Epithelial cell of proximal tubule (primary cell): ENCODE results near the gene ACER1. TPM values are rescaled to one million over a fixed set of nuclear protein-coding genes. Genes with fewer than 3 reads are reported as not detected.

Experiments used
- DNase-seq: peaks from one replicate; pipeline ENCODE4 v3.0.0-alpha.2; 2011; ENCODE audit warnings: low read depth
- H3K4me3 ChIP-seq: 2 replicates; pipeline ENCODE4 v1.5.1; 2011; ENCODE audit warnings: low read depth, mild to moderate bottlenecking, low read length
- total RNA-seq: library from RNA; depleted of rRNA; stranded (reverse); fragments of >200 nt; gene quantifications from 2 replicates; pipeline ENCODE4 v1.2.3, GENCODE V29; 2015
- TF ChIP-seq, protein P1 (sequence below): conservative IDR thresholded peaks from 2 replicates; pipeline ENCODE4 v1.5.1; 2012; ENCODE audit warnings: low read depth, mild to moderate bottlenecking, low read length

The ACER1 gene
- total RNA-seq, 1 donor from 2014 or later, result not detected

DNA sequence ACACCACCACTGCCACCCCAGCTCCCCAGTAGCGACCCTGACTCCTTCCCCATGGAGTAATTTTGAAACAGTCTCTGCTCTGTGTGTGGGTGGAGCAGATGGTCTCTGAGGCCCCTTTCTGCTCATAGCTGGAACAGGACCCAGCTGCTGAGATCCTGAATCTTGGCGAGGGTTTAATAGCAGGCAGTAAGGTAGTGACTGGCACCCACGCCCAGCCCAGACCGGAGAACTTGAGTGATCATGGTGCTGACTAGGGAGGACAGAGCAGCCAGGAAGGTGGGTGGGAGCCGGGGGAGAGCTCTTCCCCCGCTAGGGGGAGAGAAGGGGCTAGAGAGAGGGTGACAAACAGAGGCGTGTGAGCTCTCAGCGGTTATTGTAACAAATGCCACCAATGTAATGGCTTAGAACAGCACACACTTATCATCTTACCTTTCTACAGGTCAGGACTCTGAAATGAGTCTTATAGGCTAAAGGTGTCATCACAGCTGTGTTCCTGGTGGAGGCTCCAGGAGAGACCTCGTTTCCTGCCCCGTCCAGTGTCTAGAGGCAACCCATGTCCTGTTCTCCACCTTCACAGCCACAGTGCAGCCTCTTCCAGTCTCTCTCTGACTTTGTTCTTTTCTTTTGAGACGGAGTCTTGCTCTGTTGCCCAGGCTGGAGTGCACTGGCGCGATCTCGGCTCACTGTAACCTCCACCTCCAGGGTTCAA is 7.2 kb upstream of the ACER1 start:
- TF ChIP-seq, protein P1, sequence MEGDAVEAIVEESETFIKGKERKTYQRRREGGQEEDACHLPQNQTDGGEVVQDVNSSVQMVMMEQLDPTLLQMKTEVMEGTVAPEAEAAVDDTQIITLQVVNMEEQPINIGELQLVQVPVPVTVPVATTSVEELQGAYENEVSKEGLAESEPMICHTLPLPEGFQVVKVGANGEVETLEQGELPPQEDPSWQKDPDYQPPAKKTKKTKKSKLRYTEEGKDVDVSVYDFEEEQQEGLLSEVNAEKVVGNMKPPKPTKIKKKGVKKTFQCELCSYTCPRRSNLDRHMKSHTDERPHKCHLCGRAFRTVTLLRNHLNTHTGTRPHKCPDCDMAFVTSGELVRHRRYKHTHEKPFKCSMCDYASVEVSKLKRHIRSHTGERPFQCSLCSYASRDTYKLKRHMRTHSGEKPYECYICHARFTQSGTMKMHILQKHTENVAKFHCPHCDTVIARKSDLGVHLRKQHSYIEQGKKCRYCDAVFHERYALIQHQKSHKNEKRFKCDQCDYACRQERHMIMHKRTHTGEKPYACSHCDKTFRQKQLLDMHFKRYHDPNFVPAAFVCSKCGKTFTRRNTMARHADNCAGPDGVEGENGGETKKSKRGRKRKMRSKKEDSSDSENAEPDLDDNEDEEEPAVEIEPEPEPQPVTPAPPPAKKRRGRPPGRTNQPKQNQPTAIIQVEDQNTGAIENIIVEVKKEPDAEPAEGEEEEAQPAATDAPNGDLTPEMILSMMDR, result no peak
- no peak for DNase-seq
- H3K4me3 ChIP-seq, result no peak overlapping the region

DNA sequence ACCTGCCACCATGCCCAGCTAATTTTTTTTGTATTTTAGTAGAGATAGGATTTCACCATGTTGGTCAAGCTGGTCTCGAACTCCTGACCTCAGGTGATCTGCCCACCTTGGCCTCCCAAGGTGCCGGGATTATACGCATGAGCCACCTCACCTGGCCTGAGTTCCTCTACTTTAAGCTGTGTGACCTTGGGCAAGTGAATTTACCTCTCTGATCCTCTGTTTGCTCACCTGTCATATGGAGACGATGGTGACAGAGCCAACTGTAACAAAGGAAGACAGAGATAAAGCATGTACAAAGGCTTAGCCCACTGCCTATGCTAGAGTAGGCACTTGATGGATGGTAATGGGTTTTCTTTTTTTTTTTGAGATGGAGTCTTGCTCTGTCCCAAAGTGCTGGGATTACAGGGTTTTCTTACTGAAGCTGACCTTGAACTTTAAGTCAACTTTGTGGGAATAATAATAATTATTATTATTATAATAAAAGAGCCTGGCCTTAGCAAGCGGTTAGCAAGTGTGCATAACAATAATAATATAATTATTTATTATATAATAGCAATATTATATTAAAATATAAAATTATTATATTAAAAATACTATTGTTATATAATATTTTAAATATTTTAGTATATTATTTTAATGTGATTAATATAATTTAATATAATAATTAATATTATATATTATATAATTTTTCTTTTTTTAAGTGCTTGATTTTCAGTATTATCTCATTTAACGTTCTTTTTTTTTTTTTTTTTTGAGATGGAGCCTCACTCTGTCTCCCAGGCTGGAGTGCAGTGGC is 1.3 kb upstream of the ACER1 start:
- TF ChIP-seq, protein P1, result no peak
- H3K4me3 ChIP-seq, result no peak overlapping the region
- DNase-seq, result no peak

DNA sequence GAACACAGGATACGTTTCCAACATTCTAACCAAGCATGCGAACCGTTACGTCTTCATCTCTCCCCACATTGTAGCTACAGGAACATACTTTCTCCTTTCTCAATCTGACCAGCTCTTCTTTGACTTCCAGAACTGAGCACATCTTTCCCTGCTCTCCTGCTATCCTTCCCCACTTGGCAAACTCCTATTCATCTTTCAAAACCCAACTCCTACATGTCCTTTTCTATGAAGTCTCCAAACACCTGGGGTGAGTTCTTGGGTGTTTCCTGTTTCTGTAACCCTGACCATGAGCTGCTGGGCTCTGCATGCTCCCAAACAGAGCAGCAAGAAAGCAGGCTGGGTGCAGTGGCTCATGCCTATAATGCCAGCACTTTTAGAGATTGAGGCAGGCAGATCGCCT is 6.6 kb downstream of the ACER1 start:
- DNase-seq, result no peak
- TF ChIP-seq, protein P1, result no peak
- no peak overlapping the region for H3K4me3 ChIP-seq

DNA sequence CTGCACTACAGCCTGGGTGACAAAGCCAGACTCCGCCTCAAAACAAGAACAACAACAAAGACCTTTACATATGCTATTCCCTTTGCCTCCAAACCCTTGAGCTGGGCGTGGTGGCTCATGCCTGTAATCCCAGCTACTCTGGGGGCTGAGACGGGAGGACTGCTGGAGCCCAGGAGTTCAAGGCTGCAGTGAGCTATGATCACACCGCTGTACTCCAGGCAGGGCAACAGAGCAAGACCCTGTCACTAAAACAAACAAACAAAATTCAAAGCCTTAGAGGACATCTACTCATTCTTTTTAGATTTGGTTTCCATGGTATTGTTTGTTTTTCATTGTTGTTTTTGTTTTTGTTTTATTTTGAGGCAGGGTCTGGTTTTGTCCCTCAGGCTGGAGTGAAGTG is 7.8 kb downstream of the ACER1 start:
- TF ChIP-seq, protein P1, result no peak
- H3K4me3 ChIP-seq, result no peak overlapping the region
- no peak for DNase-seq

DNA sequence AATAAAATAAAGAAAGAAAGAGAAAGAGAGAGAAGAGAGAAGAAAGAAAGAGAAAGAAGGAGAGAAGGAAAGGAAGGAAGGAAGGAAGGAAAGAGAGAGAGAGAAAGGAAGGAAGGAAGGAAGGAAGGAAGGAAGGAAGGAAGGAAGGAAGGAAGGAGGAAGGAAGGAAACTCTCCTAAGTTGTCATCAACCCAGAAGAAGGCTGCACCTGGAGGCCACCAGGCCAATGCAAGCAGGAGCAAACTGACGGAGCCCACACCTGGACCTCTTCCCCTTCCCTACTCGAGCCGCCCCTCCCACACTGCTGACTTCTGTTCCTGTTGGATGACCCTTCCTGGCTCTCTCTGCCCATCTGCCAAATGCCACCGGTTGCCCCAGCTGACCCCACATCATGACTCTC is 8.7 kb downstream of the ACER1 start:
- TF ChIP-seq, protein P1, result no peak
- H3K4me3 ChIP-seq, result no peak overlapping the region
- no peak for DNase-seq

DNA sequence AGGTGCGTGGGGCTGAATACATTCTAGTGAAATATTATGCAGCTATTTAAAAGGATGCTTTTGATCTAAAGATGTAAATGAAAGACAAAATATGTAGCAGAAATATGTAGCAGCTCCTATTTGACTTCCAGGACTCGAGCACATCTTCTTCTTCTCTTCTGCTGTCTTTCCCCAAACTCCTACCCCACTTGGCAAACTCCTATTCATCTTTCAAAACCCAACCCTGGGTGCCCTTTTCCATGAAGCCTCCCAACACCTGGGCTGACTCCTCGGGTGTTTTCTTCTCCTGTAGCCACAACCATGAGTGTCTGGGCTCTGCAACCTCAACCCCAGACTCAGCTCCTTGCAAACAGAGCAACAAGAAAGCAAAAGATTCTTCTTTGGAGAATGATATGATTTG is 11.1 kb downstream of the ACER1 start:
- DNase-seq, result no peak
- TF ChIP-seq, protein P1, result no peak
- H3K4me3 ChIP-seq, result no peak overlapping the region

DNA sequence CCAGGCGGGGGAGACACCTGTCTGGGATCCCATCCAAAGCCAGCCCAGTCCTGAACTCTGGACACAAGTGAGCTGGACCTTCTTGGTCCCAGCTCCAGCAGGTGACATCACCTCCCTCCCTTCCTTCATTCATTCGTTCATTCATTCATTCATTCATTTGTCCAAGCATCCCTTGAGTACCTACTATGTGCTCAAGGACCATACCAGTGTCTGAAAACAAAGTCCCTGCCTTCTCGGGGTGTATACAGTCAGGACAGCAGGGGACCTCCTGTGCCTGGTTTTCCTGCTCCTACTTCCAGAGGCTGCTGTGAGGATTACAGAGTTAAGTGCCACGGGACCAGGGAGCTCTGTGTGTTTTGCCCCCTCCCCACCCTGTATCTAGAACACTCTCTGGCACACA is 14.0 kb downstream of the ACER1 start:
- H3K4me3 ChIP-seq, result no peak overlapping the region
- no peak for DNase-seq

More for the DNA sequence above, 14.0 kb downstream of the ACER1 start:
- TF ChIP-seq, protein P1, result no peak
